Fibroblast of lung (primary cell): ENCODE data around the gene CROCC2. TPM values are rescaled to one million over a fixed set of nuclear protein-coding genes. Genes with fewer than 3 reads are reported as not detected.

ENCODE experiments used
- DNase-seq, 2 donors: peaks; one replicate each; pipeline versions ENCODE4 v3.0.0 to v3.0.0-alpha.2; 2010; ENCODE audit warnings: low read depth in 2 of 2
- H2AFZ ChIP-seq: 2 replicates; pipeline ENCODE4 v1.5.1; 2012; ENCODE audit warnings: low read length, control low read depth, inconsistent platforms
- H3K27ac ChIP-seq: 2 replicates; pipeline ENCODE4 v1.5.1; 2011; ENCODE audit warnings: low read length, control low read depth; ENCODE audit not compliant: insufficient read depth
- H3K27me3 ChIP-seq: 2 replicates; pipeline ENCODE4 v1.5.1; 2011; ENCODE audit warnings: mild to moderate bottlenecking, low read length; ENCODE audit not compliant: control insufficient read depth, insufficient read depth
- H3K36me3 ChIP-seq: 2 replicates; pipeline ENCODE4 v1.5.1; 2011; ENCODE audit warnings: low read length; ENCODE audit not compliant: control insufficient read depth, insufficient read depth
- H3K4me1 ChIP-seq: 2 replicates; pipeline ENCODE4 v1.5.1; 2011; ENCODE audit warnings: low read length; ENCODE audit not compliant: control insufficient read depth, insufficient read depth; ENCODE audit errors: extremely low read depth
- H3K4me2 ChIP-seq: 2 replicates; pipeline ENCODE4 v1.5.1; 2011; ENCODE audit warnings: low read length, control low read depth; ENCODE audit not compliant: insufficient read depth; ENCODE audit errors: extremely low read depth
- H3K4me3 ChIP-seq, 4 experiments: fragments of 200-600 bp in 1 of 4; sonication (generic) in 1 of 4; replicated peaks in 1 of 4; 2 replicates each; pipeline ENCODE4 v1.5.1; 2011 to 2016; ENCODE audit warnings: low read length in 4 of 4, low read depth in 3 of 4, mild to moderate bottlenecking in 3 of 4, control low read depth in 2 of 4, inconsistent platforms in 1 of 4, mixed read lengths in 1 of 4; ENCODE audit not compliant: insufficient read depth in 1 of 4; ENCODE audit errors: control extremely low read depth in 1 of 4
- H3K79me2 ChIP-seq: 2 replicates; pipeline ENCODE4 v1.5.1; 2012; ENCODE audit warnings: mild to moderate bottlenecking, low read length, inconsistent platforms; ENCODE audit not compliant: control insufficient read depth, insufficient read depth
- H3K9ac ChIP-seq: 2 replicates; pipeline ENCODE4 v1.5.1; 2011; ENCODE audit warnings: mild to moderate bottlenecking, low read length, control low read depth; ENCODE audit not compliant: insufficient read depth
- H3K9me3 ChIP-seq: 2 replicates; pipeline ENCODE4 v1.5.1; 2012; ENCODE audit warnings: low read depth, low read length; ENCODE audit not compliant: control insufficient read depth, insufficient read depth
- H4K20me1 ChIP-seq: 2 replicates; pipeline ENCODE4 v1.5.1; 2011; ENCODE audit warnings: low read length; ENCODE audit not compliant: control insufficient read depth, insufficient read depth; ENCODE audit errors: extremely low read depth
- EZH2 ChIP-seq: IDR thresholded peaks from 2 replicates; pipeline ENCODE4 v1.5.1; 2012; ENCODE audit warnings: low read length, control low read depth, mild to moderate bottlenecking; ENCODE audit errors: missing control alignments
- polyA plus RNA-seq, 2 donors: library from polyadenylated mRNA; depleted of rRNA in 1 of 2; stranded (reverse) in 1 of 2; unstranded in 1 of 2; fragments of >200 nt; gene quantifications; 2 replicates each; pipeline ENCODE4 v1.2.1, GENCODE V29; 2011 to 2012; ENCODE audit warnings: missing spikeins in 1 of 2
- total RNA-seq: library from RNA; depleted of rRNA; stranded (reverse); fragments of >200 nt; gene quantifications from 2 replicates; pipeline ENCODE4 v1.2.1, GENCODE V29; 2014
- TF ChIP-seq, protein P1 (sequence below), 2 donors: IDR thresholded peaks in 1 of 2; conservative IDR thresholded peaks in 1 of 2; 1 replicate in 1 of 2; 2 replicates in 1 of 2; pipeline ENCODE4 v1.5.1; 2011 to 2012; ENCODE audit warnings: low read length in 2 of 2, control low read depth in 1 of 2, inconsistent platforms in 1 of 2, low read depth in 1 of 2, mild to moderate bottlenecking in 1 of 2

CROCC2 gene
- total and polyA plus RNA-seq, 2 donors (not counting 1 experiment from before 2014, with no cell fraction given): 0.12 to 0.33 TPM

DNA sequence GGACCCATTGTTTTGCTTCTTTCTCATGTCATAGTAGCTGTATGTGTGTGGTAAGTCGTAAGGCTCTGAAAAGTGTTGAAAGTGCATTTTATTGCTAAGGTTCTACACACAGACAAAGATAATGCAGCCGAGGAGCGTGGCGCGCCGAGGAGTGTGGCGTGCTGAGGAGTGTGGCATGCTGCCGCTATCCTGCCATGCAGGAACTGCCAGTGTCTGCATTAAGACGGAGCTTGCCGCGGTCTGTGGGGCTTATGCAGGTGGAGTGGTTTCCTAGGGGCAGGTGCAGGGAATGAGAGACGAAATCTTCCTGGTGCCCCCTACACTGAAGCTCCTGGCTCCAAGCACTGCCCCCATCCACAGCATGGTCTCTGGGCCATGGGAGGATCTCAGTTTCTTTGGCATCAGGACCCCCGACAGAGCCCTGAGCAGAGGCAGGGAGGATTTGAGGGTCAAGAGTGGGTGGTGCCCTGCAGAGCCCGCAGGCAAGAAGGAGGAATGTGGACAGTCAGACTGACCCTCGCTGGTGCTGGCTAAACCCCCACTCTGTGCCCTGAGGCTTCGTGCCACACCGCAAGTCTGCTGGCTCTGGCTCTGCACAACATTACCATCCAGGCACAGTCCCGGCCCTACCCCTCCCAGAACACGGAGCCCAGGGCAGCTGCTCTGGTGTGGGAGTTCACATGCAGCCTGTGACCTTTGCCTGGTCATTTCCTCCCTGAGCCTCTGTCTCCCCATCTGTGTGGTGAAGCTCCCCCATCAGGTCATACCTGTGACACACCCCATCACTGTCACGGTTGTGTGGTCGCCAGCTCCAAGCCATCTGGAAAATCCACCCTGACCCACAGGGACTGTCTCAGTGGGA is 95.5 kb downstream of the CROCC2 start:
- Histone ChIP-seq H3K4me1 (peaks cover 14% of the 10 kb centered on the region), H3K27ac (no peak overlapping the region), H3K4me3 (peak overlapping the region in 2 of 4 experiments; percentile 67 to 75), H3K79me2 (peaks cover 45% of the 10 kb centered on the region), H4K20me1 (peaks cover 2% of the 10 kb centered on the region), H3K27me3 (no peaks in the 10 kb centered on the region), H3K9ac (no peak overlapping the region), H3K4me2 (no peak overlapping the region), H2AFZ (no peak overlapping the region), H3K36me3 (peaks cover 13% of the 10 kb centered on the region), H3K9me3 (peaks cover 4% of the 10 kb centered on the region)
- TF ChIP-seq, protein P1, sequence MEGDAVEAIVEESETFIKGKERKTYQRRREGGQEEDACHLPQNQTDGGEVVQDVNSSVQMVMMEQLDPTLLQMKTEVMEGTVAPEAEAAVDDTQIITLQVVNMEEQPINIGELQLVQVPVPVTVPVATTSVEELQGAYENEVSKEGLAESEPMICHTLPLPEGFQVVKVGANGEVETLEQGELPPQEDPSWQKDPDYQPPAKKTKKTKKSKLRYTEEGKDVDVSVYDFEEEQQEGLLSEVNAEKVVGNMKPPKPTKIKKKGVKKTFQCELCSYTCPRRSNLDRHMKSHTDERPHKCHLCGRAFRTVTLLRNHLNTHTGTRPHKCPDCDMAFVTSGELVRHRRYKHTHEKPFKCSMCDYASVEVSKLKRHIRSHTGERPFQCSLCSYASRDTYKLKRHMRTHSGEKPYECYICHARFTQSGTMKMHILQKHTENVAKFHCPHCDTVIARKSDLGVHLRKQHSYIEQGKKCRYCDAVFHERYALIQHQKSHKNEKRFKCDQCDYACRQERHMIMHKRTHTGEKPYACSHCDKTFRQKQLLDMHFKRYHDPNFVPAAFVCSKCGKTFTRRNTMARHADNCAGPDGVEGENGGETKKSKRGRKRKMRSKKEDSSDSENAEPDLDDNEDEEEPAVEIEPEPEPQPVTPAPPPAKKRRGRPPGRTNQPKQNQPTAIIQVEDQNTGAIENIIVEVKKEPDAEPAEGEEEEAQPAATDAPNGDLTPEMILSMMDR (conservative IDR thresholded peaks at IDR 0.05 in 1 of 2, IDR thresholded peaks at IDR 0.05 in 1 of 2; ENCODE audit: low read depth in 1 of 2, low read length in 2 of 2): no peak
- no peak for TF ChIP-seq EZH2
- DNase-seq: no peak

DNA sequence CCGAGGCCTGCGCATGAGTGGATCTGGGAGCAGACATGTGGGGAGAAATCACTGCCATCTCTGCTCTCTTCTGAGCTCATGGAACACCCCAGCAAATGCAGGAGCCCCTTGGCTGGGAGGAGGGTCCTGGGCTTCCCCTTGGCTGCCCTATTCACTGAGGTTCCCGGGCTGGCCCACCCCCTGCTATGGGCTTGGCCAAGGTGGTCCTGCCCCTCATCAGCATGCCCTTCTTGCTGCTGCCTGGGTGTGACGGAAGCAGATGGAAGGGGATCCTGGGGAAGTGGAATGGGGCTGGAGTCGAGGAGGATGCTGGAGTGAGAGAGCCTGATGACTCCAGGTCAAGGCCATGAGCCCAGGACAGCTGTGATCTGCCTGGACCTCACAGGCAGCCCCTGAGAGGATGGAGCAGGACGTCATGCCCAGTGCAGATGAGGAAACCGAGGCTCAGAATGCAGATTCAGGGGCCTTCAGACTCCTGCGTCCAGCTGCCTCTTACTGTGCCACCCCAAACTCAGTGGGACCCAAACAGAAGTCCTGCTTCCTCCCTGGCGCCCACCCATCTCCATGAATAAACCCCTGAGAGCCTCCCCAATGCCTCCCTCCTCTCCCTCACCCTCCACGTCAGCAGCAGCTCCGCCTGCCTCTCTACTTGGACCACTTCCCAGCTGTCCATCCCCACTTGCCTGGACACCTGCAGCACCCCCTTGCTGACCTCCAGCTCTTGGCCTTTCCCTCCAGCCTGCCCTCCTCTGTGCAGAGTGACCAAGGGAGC is 96.3 kb downstream of the CROCC2 start:
- Histone ChIP-seq H3K9me3 (peaks cover 4% of the 10 kb centered on the region), H3K4me1 (peaks cover 11% of the 10 kb centered on the region), H4K20me1 (peaks cover 2% of the 10 kb centered on the region), H3K4me3 (no peak overlapping the region), H3K27ac (no peak overlapping the region), H3K36me3 (peaks cover 13% of the 10 kb centered on the region), H3K79me2 (peaks cover 46% of the 10 kb centered on the region), H2AFZ (no peak overlapping the region), H3K9ac (no peak overlapping the region), H3K4me2 (no peak overlapping the region), H3K27me3 (no peaks in the 10 kb centered on the region)
- DNase-seq: no peak
- no peak for TF ChIP-seq EZH2
- TF ChIP-seq, protein P1 (conservative IDR thresholded peaks at IDR 0.05 in 1 of 2, IDR thresholded peaks at IDR 0.05 in 1 of 2; ENCODE audit: low read depth in 1 of 2, low read length in 2 of 2): no peak

DNA sequence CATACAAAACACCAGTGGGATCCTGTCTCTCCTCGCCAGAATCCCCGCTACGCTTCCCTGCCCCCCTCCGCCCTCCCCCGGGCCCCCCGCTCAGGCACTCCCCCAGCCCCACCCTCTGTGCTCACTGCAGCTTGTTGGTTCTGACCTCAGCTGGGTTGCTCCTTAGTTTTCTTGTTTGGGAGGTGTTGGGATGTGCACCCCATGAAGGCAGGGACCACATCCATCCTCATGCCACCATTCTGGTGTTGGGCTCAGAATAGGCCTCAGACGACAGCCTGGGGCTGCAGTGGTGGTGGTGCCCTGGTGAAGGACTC is 96.9 kb downstream of the CROCC2 start:
- H3K4me3 ChIP-seq: no peak overlapping the region
- TF ChIP-seq, protein P1 (conservative IDR thresholded peaks at IDR 0.05 in 1 of 2, IDR thresholded peaks at IDR 0.05 in 1 of 2; ENCODE audit: low read depth in 1 of 2, low read length in 2 of 2): no peak
- no peak for TF ChIP-seq EZH2
- no peak overlapping the region for H3K27ac ChIP-seq
- H3K79me2 ChIP-seq: peaks cover 49% of the 10 kb centered on the region
- H3K9ac ChIP-seq: no peak overlapping the region
- H3K36me3 ChIP-seq: peaks cover 13% of the 10 kb centered on the region
- no peaks in the 10 kb centered on the region for H3K27me3 ChIP-seq
- H3K9me3 ChIP-seq: peaks cover 4% of the 10 kb centered on the region
- peaks cover 5% of the 10 kb centered on the region for H3K4me1 ChIP-seq
- H2AFZ ChIP-seq: no peak overlapping the region
- no peak for DNase-seq
- peaks cover 2% of the 10 kb centered on the region for H4K20me1 ChIP-seq
- H3K4me2 ChIP-seq: no peak overlapping the region
